Activated CD4-positive, alpha-beta T cell treated with anti-CD3 and anti-CD28 coated beads, Interleukin-10, Interleukin-2, amounts not matched to agents 100 ng/mL and 50 ng/mL, durations not matched to agents 16 hours and 8 hours (primary cell): ENCODE results near the gene POLA1.

ENCODE experiments used
- DNase-seq: peaks from one replicate; pipeline ENCODE4 v3.0.0-alpha.2; 2020

Gene POLA1

GRCh38 chrX:24877854-24878650 is 184.3 kb downstream of the POLA1 start:
- no peak for DNase-seq

DNA sequence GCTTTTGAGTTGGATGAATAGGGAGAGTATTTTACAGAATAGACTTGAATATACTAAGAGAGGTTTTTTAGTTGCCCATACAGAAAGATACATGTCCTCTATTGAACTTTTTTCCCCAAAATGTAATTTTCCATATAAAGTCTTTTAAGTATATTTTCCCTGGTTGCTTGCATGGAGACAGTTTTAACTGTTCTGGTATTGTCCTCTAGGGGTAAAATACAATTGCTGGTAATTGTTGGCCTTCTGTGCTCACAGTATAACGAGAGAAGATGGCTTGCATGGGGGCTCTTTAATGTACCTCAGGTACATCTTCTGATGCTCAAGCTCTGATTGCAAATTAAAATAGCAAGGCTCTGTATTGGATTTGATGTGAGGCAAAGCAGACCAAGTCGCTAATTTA is 186.0 kb downstream of the POLA1 start:
- DNase-seq: no peak

DNA sequence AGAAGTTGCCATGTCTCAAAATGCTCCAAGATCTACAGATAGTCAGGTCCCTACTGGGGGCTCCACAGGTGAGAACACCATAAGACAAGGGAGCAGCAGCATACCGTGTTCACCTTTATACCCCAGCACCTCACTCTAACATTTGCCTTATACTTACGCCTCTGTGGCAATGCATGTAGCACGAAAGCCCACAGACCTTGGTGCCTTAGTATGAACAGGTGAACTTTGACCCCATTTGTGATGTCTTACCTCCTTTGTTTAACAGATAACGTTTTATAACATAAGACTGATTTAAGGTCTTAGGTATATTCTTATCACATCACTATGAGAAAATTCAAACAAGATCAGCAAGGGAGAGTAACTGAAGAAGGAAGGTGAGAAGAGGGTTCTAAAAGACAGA is 193.2 kb downstream of the POLA1 start:
- DNase-seq: no peak

DNA sequence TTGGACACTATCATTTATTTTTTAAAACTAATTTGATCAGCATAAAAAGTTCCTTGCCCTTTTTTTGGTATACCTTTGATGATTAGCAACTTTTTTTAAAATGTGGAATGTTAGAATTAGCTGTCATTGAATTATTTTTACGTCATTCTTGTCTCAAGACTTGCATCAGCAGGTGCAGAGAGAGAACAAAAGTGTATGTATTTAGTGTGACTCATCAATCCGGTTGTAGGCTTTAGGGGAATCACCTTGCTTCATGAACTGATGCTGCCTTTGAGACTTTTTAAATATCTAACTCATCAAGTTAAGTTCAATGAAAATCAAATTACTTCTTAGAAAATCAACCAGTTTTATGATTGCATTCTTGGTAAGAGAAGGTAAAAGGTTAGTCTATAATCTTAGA is 197.0 kb downstream of the POLA1 start:
- DNase-seq: peak; percentile 43

- DNase-seq: no peak
These were observed 205.7 kb downstream of the POLA1 start for GRCh38 chrX:24899391-24899790.

DNA sequence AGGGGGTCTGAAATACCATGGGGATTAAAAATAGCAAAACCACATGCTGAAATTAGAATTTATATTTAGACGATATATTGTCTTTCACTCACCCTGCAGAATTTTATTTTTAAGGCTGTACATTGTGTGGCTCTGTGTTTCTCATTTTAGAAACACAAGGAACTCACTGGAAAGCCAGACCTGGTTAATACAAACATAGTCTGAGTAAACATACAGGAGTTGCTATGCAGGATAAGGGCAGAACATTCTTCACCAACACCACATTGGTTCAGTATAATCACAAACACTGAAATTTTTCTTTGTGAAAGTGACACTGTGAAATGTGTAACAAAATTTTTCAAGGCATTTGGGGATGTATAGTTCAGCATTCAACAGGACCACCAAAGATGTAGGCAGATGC is 206.5 kb downstream of the POLA1 start:
- no peak for DNase-seq

DNA sequence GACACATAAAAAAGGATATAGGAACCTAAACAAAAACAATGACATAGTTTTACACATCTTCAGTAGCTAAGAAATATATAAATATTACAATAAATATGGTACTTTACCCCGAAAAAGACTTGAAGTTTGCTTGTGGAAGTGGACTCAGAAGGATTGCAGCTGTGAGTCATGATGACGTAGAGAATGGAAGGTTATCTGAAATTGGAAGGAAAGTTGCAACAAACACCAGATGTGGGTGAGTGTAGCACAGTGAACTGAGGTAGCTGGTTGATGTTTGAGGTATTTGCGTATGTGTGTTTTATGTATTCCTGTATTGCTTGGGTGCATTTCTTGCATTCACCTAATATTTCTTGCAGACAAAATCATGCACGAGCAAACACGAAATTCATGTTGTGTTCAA is 209.1 kb downstream of the POLA1 start:
- no peak for DNase-seq

- no peak for DNase-seq
These were observed 225.0 kb downstream of the POLA1 start for GRCh38 chrX:24918715-24919114.

DNA sequence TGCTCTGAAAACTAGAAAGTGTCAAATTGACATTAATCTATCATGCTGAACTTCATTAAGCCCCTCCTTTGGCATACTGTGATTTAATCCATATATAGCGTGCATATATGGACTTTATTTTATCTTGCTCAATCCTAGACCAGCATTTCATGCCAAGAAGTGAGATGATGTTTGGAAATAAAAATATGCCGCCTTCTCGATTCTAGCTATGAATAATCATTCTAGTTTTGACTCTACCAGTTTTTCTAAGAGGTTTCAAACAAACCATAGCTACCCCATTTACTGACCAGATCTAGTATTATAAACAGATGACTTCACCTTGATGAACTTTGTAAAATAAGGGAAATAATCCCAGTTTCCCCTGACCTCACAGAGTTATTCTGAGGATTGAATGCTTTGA is 227.1 kb downstream of the POLA1 start:
- peak; percentile 63 for DNase-seq

GRCh38 chrX:24925430-24925829 is 231.7 kb downstream of the POLA1 start:
- peak; percentile 16 for DNase-seq

GRCh38 chrX:24927372-24927771 is 233.7 kb downstream of the POLA1 start:
- DNase-seq: no peak

DNA sequence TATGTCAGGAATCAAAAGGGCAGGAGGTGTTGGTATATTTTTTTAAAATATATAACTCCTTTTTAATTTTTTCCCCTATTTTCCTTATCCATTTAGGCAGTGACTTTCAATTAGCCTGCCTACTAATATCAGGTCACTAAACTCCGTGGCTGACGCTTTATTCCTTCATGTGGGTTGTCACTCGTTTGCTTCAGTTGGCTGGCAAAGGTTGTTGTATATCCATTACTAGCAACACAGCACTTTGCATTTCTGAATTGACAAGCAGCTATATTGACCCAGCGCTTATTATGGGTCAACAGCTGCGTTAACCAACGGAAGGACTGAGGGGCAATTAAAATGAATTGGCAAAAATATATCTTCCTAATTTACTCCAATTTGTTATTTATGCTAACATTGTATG is 234.4 kb downstream of the POLA1 start:
- no peak for DNase-seq

DNA sequence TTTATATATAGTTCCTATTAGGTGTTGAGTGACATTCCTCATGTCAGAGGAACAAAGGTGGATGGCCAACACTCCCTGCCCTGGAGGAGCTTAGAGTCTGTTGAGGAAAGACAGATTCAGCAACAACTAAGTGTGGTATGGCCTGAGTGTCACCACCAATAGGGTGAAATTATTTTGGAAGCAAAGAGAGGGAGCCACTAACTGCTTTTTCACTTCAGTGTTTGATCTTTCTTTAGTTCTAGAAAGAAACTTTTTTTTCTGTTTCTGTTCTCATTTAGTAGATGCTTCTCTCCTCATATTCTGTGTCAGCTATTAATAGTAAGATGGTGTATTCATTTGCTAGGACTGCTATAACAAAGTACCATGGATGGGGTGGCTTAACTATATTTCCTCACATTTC is 240.6 kb downstream of the POLA1 start:
- DNase-seq: no peak

DNA sequence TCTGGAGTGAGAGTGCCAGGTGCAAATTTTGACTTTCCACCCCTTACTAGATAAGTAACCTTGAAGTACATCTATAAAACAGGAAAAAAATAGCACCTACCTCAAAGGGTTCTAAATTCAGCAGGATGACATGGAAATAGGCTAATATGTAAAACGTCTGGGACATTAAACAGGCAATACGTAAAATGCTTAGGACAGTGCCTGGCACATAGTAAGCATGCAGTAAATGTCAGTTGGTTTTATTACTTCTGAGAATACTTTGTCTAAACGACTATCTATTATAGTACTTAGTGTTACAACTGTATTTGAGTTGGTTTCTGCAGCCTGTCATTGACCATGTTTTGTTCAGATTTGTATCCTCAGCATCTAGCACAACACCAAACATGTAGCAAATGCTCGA is 251.3 kb downstream of the POLA1 start:
- no peak for DNase-seq

DNA sequence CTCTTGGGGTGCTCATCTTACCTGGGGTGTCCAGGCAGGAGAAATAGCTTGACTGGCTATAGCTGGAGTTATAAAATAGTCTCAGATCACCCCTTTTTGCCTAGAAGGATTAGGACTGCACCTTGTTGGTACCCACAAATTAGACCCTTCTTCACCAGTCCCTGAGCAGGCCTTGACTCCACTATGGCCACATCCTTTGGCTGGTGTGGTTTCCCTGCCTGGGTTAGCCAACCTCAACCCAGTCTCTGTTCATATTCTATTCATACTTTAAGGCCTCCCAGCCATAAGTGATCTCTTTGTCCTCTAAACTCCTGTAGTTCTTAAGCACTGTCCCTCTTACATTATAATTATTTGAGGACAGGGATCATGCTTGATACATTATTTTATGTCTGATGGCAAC is 252.7 kb downstream of the POLA1 start:
- DNase-seq: no peak

DNA sequence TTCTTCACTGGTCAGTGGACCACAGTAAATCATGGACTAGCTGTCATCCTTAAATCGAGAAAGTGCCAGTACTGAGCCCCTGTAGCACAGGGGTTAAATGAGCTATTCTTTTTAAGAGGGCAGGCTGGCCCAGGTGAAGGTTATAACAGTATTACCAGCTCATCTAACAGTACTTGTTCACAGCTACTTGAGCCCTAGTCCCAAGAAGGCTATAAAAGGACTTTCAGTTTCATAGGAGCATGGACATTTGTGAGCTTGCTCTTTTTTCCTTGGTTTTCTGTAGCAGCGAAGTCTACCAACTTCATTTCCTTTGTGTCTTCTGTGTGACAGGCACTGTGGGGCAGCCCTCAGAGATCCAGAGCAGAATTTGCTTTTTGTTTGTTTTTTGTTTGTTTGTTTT is 261.0 kb downstream of the POLA1 start:
- no peak for DNase-seq

- no peak for DNase-seq
These were observed 261.7 kb downstream of the POLA1 start for GRCh38 chrX:24955372-24955930.

GRCh38 chrX:24956828-24957227 is 263.1 kb downstream of the POLA1 start:
- no peak for DNase-seq

DNA sequence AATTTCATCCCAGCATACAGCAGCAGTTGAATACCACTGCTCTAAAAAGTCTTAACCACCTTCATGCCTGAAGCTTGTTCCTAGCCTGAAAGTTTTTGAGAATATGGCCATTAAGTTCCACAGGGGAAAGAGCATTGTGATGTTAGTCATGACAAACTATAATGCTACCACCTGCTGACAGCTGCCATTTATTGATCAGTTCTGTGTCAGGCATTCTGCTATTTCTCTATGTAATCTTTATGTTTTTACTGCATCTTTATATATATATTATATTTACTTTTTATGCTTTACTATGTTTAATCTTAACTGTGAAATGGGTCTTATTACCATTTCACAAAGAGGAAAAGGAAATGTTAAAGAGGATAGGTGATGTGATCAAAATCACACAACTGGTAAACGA is 268.1 kb downstream of the POLA1 start:
- DNase-seq: no peak

DNA sequence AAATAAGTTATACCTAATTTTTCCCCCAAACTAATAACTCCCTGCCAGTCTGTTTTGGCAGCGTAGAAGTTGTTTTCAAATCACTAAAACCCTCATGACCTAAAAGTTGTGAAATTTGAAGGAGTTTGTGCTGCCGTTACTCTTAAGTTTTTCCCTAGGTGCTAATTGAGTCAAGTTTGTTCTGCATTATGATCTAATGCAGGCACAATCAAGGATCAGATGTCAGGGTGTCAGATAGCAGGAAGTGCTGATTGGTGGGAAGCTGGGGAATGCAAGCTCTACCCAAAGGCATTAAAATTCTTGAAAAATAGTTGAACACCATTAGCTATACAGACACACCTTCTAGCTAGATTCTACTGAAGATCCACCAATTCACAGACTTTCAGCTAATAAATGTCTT is 270.1 kb downstream of the POLA1 start:
- no peak for DNase-seq

DNA sequence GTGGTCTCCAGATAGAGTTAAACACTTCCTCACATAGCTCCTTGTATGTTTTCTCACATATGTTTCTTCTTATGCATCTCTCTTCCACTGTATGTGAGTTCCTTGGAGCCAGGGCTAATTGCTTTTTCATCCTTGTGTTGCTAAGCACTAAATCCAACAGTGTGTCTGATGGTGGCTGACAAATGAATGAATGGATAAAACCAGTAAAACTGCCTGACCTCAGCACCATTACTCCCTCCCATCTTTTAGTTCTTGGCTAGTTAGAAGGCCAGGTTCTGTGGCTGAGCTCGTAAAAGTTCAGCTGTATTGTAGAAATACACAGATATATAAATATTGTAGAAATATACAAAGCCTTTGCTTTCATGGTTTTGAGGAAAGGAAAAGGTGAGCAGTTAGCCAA is 271.7 kb downstream of the POLA1 start:
- no peak for DNase-seq

DNA sequence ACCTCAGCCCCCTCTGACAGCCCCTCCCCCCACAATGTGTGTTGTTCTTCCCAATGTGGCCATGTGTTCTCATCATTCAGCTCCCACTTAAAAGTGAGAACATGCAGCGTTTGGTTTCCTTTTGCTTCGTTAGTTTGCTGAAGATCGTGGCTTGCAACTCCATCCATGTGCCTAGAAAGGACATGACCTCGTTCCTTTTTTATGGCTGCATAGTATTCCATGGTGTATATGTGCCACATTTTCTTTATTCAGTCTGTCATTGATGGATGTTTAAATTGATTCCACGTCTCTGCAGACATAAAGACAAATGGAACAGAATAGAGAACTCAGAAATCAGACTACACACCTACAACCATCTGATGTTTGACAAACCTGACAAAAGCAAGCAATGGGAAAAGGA is 276.1 kb downstream of the POLA1 start:
- DNase-seq: no peak

DNA sequence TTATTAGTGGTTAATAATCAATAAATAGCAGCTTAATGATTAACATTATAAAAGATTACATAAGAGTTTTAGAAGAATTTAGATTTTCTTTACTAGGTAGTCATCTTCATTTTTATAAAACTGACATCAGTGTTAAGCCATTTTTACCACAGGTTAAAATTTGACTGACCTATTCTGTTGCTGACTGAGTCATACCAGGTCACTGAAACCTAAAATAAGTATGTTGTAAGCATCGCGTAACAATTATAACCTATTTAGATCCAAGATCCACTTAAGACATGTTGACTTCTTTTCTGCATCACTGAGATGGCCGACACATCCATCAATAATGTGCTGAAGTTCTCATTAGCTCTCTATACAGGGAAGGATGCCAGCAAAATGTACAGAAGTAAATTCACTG is 285.4 kb downstream of the POLA1 start:
- no peak for DNase-seq

GRCh38 chrX:24981030-24981429 is 287.3 kb downstream of the POLA1 start:
- DNase-seq: no peak
